Measurements from ENCODE around the gene NFKBIA.

DNA sequence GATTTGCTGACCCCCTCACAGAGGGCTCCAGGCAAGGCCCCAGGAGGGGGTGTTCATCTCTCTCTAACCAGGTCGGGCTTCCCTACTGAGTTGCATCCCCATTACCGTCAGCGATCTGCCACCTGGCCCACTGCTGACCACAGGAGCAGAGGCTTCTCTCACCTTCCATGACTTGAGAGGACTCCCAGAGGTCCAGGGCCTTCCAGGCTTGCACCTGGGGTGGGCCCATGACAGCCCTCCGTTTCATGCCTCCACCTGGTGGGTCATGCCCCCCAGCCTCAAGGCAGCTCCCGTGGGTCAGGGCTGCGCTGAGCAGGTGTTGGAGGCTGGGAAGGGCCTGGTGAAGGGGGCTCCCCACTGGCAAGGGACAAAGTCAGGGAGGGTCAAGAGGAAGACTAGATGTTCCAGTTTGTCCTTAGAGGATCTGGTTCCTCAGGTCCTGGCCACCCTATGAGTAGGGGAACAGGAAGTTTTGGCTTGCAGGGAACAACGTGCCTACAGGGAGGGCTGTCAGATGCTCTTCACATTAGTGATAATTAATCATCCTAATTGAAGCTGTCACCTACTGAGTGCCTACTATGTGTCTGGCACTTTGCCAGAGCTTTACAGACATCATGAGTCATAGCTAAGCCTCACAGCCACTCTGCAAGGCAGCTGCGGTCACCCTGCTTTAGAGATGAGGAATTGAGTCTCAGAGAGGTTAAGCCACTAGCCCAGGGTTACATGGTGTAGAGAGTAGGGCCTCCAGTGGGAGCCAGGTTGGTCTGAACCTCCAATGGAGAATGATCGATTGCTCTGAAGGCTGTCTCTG, 13.8 kb downstream of the NFKBIA start:
- TF ChIP-seq CTCF (IDR thresholded peaks at IDR 0.05; ENCODE audit: low read depth, low read length) (no peak), EZH2phosphoT487 (IDR thresholded peaks at IDR 0.05; ENCODE audit: low read depth) (no peak)

Measured in OCI-LY3 (cell line).